Body of pancreas (tissue), 4 donors: ENCODE measurements around the gene MID1. TPM values are rescaled to one million over a fixed set of nuclear protein-coding genes. Genes with fewer than 3 reads are reported as not detected.

ENCODE experiments used
- ATAC-seq: fragments of 150-250 bp; one replicate; pipeline ENCODE4 v1.9.1; 2016
- DNase-seq, 4 donors: peaks; one replicate each; pipeline ENCODE4 v3.0.0-alpha.2; 2019
- H3K27ac ChIP-seq, 4 donors: fragments of 200-600 bp; sonication (generic); 1 replicate in 3 of 4; 2 replicates in 1 of 4; pipeline versions ENCODE4 v1.5.1 to v1.6.1; 2016 to 2019; ENCODE audit warnings: mild to moderate bottlenecking in 1 of 4, mixed read lengths in 1 of 4, moderate library complexity in 1 of 4
- H3K27me3 ChIP-seq, 2 donors: fragments of 200-600 bp; sonication (generic); one replicate each; pipeline ENCODE4 v1.6.0; 2016; ENCODE audit warnings: mild to moderate bottlenecking in 1 of 2
- H3K36me3 ChIP-seq, 2 donors: fragments of 200-600 bp; sonication (generic); replicated peaks in 1 of 2; 2 replicates each; pipeline ENCODE4 v1.5.1; 2016; ENCODE audit warnings: low read depth in 2 of 2; ENCODE audit not compliant: insufficient read depth in 1 of 2
- H3K4me1 ChIP-seq: fragments of 200-600 bp; sonication (generic); one replicate; pipeline ENCODE4 v1.6.0; 2016
- H3K4me3 ChIP-seq, 2 donors: fragments of 200-600 bp; sonication (generic); 1 replicate in 1 of 2; 2 replicates in 1 of 2; pipeline ENCODE4 v1.5.1; 2016 to 2019
- H3K9me3 ChIP-seq, 3 donors: fragments of 200-600 bp; sonication (generic); 1 replicate in 2 of 3; 2 replicates in 1 of 3; pipeline ENCODE4 v1.5.1; 2016
- CTCF ChIP-seq, 7 experiments: fragments of 450-650 bp in 4 of 7; fragments of 200-600 bp in 3 of 7; sonication (generic) in 3 of 7; IDR thresholded peaks; one replicate each; pipeline ENCODE4 v1.5.1; 2016 to 2019; ENCODE audit warnings: antibody characterized with exemption in 7 of 7
- POLR2A ChIP-seq, 3 donors: fragments of 450-650 bp; IDR thresholded peaks; one replicate each; pipeline ENCODE4 v1.6.1; 2016; ENCODE audit warnings: antibody characterized with exemption in 3 of 3, mild to moderate bottlenecking in 2 of 3
- WGBS, 2 donors: methylation state at CpG; one replicate each; pipeline ENCODE4 v1.1.5; 2017; 5-methylcytosine and 5-hydroxymethylcytosine counted together
- intact Hi-C: fragments of 100-400 bp; cut with DNase I; formaldehyde crosslinking; loops from one replicate; pipeline ENCODE4 v1.15.1; 2023
- total RNA-seq, 2 donors: library from RNA; depleted of rRNA; stranded (reverse); fragments of >200 nt; gene quantifications; one replicate each; pipeline ENCODE4 v1.1.0, GENCODE V29; 2016

The MID1 gene
- total RNA-seq, 2 donors from 2014 or later: 4.9 to 7.3 TPM

GRCh38 chrX:10636851-10637250 is 16.5 kb upstream of the MID1 start:
- Histone ChIP-seq H3K27ac (no peak overlapping the region), H3K36me3 (no peaks in the 10 kb centered on the region), H3K27me3 (no peaks in the 10 kb centered on the region), H3K4me3 (no peak overlapping the region), H3K4me1 (no peaks in the 10 kb centered on the region), H3K9me3 (no peaks in the 10 kb centered on the region)
- WGBS, 2 donors: 18 to 36% methylated on average over 1 of the region's 1 CpG
- no peak for TF ChIP-seq CTCF (IDR thresholded peaks at IDR 0.05)
- TF ChIP-seq POLR2A (IDR thresholded peaks at IDR 0.05): no peak
- DNase-seq (no peak), ATAC-seq (no peak)
- intact Hi-C loops: loop anchor here (10.0 kb wide), 1 partner anchor 452 kb away; no protein-coding TSS in a partner anchor

- Histone ChIP-seq H3K4me1 (no peaks in the 10 kb centered on the region), H3K36me3 (no peaks in the 10 kb centered on the region), H3K4me3 (no peak overlapping the region), H3K27me3 (no peaks in the 10 kb centered on the region), H3K9me3 (no peaks in the 10 kb centered on the region), H3K27ac (no peak overlapping the region)
- intact Hi-C loops: loop anchor here (10.0 kb wide), 1 partner anchor 452 kb away; no protein-coding TSS in a partner anchor
- TF ChIP-seq POLR2A (IDR thresholded peaks at IDR 0.05) (no peak), CTCF (IDR thresholded peaks at IDR 0.05) (peak in 5 of 7 experiments; percentile 36 to 70 (median 62))
- ATAC-seq (peak; percentile 64), DNase-seq (peak; percentile 15 to 52 (median 35))
- 4 to 5% methylated on average over 3 of the region's 3 CpGs for WGBS, 2 donors
Measured at GRCh38 chrX:10636337-10636736, 16.0 kb upstream of the MID1 start.

GRCh38 chrX:10634392-10635161 is 14.2 kb upstream of the MID1 start:
- 83 to 86% methylated on average over 14 to 15 of the region's 15 CpGs for WGBS, 2 donors
- no peaks in the 10 kb centered on the region for H3K27me3 ChIP-seq
- H3K9me3 ChIP-seq: no peaks in the 10 kb centered on the region
- H3K4me3 ChIP-seq: no peak overlapping the region
- ATAC-seq (no peak), DNase-seq (no peak)
- H3K27ac ChIP-seq: no peak overlapping the region
- TF ChIP-seq POLR2A (IDR thresholded peaks at IDR 0.05) (no peak), CTCF (IDR thresholded peaks at IDR 0.05) (no peak)
- H3K4me1 ChIP-seq: no peaks in the 10 kb centered on the region
- no peaks in the 10 kb centered on the region for H3K36me3 ChIP-seq
- intact Hi-C loops: loop anchor here (10.0 kb wide), 1 partner anchor 450 kb away; no protein-coding TSS in a partner anchor

GRCh38 chrX:10633722-10634121 is 13.3 kb upstream of the MID1 start:
- 24 to 31% methylated on average over 2 of the region's 2 CpGs for WGBS, 2 donors
- Histone ChIP-seq H3K9me3 (no peaks in the 10 kb centered on the region), H3K36me3 (no peaks in the 10 kb centered on the region), H3K4me1 (no peaks in the 10 kb centered on the region), H3K4me3 (no peak overlapping the region), H3K27me3 (no peaks in the 10 kb centered on the region), H3K27ac (no peak overlapping the region)
- DNase-seq (peak in 1 of 4 donors; percentile 16), ATAC-seq (no peak)
- intact Hi-C loops: loop anchor here (10.0 kb wide), 1 partner anchor 449 kb away; no protein-coding TSS in a partner anchor
- no peak for TF ChIP-seq POLR2A (IDR thresholded peaks at IDR 0.05)
- TF ChIP-seq CTCF (IDR thresholded peaks at IDR 0.05): no peak
